ENCODE results near the gene EIF4G2. TPM values are rescaled to one million over a fixed set of nuclear protein-coding genes. Genes with fewer than 3 reads are reported as not detected.

EIF4G2 gene
- total RNA-seq, 4 donors from 2014 or later, result 587 to 866 (median 665) TPM

DNA sequence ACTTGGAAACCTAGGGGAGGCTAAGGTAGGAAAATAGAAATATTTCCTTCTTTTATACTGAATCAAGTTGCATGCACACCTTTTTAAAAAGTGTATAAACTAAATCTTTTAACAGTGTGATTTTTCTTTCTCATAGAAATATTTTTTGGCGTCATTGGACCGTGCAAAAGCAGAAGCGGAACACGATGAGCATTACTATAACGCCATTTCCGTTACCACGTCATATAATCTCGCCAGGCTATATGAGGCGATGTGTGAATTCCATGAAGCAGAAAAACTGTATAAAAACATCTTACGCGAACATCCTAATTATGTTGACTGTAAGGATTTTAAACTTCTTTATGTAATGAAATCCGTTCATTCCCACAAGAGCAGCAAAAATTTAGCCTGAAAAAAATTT is 44.3 kb downstream of the EIF4G2 start:
- WGBS, 2 donors (ENCODE audit: low coverage in 1 of 2), result 90 to 94% methylated on average over 12 of the region's 12 CpGs
- no peak for ATAC-seq
- no peaks in the 10 kb centered on the region for H3K4me1 ChIP-seq
- no peaks in the 10 kb centered on the region for H3K9me3 ChIP-seq
- H3K27ac ChIP-seq, result no peak overlapping the region
- no peak for TF ChIP-seq POLR2A (IDR thresholded peaks at IDR 0.05)
- no peak for TF ChIP-seq POLR2AphosphoS5 (IDR thresholded peaks at IDR 0.05)
- TF ChIP-seq, protein P1, sequence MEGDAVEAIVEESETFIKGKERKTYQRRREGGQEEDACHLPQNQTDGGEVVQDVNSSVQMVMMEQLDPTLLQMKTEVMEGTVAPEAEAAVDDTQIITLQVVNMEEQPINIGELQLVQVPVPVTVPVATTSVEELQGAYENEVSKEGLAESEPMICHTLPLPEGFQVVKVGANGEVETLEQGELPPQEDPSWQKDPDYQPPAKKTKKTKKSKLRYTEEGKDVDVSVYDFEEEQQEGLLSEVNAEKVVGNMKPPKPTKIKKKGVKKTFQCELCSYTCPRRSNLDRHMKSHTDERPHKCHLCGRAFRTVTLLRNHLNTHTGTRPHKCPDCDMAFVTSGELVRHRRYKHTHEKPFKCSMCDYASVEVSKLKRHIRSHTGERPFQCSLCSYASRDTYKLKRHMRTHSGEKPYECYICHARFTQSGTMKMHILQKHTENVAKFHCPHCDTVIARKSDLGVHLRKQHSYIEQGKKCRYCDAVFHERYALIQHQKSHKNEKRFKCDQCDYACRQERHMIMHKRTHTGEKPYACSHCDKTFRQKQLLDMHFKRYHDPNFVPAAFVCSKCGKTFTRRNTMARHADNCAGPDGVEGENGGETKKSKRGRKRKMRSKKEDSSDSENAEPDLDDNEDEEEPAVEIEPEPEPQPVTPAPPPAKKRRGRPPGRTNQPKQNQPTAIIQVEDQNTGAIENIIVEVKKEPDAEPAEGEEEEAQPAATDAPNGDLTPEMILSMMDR (IDR thresholded peaks at IDR 0.05), result no peak
- no peak for TF ChIP-seq EP300 (IDR thresholded peaks at IDR 0.05)
- H3K27me3 ChIP-seq, result no peaks in the 10 kb centered on the region
- H3K36me3 ChIP-seq, result peaks cover 3 to 25% of the 10 kb centered on the region in 2 donors
- H3K4me3 ChIP-seq, result no peak overlapping the region

DNA sequence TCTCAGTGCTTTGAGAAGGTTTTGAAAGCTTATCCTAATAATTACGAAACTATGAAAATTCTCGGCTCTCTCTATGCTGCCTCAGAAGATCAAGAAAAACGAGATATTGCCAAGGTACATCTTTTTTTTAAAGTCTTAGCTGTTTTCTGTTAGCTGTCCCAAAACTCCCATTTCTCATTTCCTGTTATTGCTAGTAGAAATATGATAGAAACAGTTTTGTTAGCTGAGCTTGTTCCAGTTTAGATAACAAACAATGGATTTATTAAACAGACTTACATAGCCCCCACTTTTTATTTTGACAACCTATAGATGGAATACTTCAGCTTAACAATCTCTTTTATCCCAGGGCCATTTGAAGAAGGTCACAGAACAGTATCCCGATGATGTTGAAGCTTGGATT is 45.0 kb downstream of the EIF4G2 start:
- H3K27me3 ChIP-seq, result no peaks in the 10 kb centered on the region
- H3K4me1 ChIP-seq, result no peaks in the 10 kb centered on the region
- no peak for TF ChIP-seq EP300 (IDR thresholded peaks at IDR 0.05)
- TF ChIP-seq, protein P1 (IDR thresholded peaks at IDR 0.05), result no peak
- no peak for TF ChIP-seq POLR2A (IDR thresholded peaks at IDR 0.05)
- TF ChIP-seq POLR2AphosphoS5 (IDR thresholded peaks at IDR 0.05), result no peak
- H3K27ac ChIP-seq, result no peak overlapping the region
- peaks cover 3 to 32% of the 10 kb centered on the region in 2 donors for H3K36me3 ChIP-seq
- H3K9me3 ChIP-seq, result no peaks in the 10 kb centered on the region
- ATAC-seq, result no peak
- H3K4me3 ChIP-seq, result no peak overlapping the region
- WGBS, 2 donors (ENCODE audit: low coverage in 1 of 2), result 87 to 90% methylated on average over 3 to 4 of the region's 4 CpGs

DNA sequence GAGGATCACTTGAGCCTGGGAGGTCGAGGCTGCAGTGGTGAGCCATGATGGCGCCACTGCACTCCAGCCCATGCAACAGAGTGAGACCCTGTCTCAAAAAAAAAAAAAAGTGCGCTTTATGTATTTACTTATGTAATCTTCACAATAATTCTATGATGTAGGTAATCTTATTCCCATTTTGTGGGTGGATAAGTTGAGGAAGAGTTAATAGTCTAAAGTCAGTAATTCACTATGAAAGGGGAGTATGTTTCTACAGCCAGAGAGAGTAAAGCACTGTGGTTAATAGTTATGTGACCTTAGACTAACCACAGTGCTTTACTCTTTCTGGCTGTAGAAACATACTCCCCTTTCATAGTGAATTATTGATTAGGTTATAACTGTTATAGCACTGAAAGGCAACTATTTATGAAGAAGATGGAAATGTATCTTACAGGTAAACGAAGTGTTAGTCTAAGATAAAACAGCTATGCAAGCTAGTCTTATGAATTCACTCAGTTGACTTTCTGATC is 45.8 kb downstream of the EIF4G2 start:
- no peak overlapping the region for H3K27ac ChIP-seq
- 88 to 98% methylated on average over 4 of the region's 4 CpGs for WGBS, 2 donors (ENCODE audit: low coverage in 1 of 2)
- no peak overlapping the region for H3K4me3 ChIP-seq
- no peak for TF ChIP-seq POLR2A (IDR thresholded peaks at IDR 0.05)
- no peak for TF ChIP-seq EP300 (IDR thresholded peaks at IDR 0.05)
- no peak for TF ChIP-seq POLR2AphosphoS5 (IDR thresholded peaks at IDR 0.05)
- TF ChIP-seq, protein P1 (IDR thresholded peaks at IDR 0.05), result no peak
- H3K36me3 ChIP-seq, result peaks cover 3 to 40% of the 10 kb centered on the region in 2 donors
- no peak for ATAC-seq
- H3K27me3 ChIP-seq, result no peaks in the 10 kb centered on the region
- no peaks in the 10 kb centered on the region for H3K4me1 ChIP-seq
- H3K9me3 ChIP-seq, result no peaks in the 10 kb centered on the region

DNA sequence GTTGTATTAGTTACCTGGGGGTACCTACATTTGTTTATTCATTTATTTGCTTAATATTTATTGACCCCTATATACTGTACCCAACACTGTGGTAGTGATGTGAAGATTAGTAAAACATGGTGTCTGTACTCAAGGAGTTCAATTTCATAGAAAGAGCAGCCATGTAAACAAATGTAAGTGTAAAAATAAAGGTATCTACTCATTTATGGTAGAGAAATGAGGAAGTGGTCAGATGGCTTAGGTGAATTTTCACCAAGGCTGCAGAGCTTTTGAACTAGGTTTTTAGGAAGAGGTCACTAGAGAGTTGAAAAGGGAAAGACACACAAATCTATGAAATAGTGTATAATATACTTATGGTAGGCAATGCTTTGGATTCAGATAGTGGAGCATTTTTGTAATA is 46.5 kb downstream of the EIF4G2 start:
- H3K27ac ChIP-seq, result no peak overlapping the region
- H3K9me3 ChIP-seq, result no peaks in the 10 kb centered on the region
- no peaks in the 10 kb centered on the region for H3K4me1 ChIP-seq
- ATAC-seq, result no peak
- no peaks in the 10 kb centered on the region for H3K27me3 ChIP-seq
- H3K4me3 ChIP-seq, result no peak overlapping the region
- no peak for TF ChIP-seq EP300 (IDR thresholded peaks at IDR 0.05)
- TF ChIP-seq, protein P1 (IDR thresholded peaks at IDR 0.05), result no peak
- no peak for TF ChIP-seq POLR2AphosphoS5 (IDR thresholded peaks at IDR 0.05)
- TF ChIP-seq POLR2A (IDR thresholded peaks at IDR 0.05), result no peak
- H3K36me3 ChIP-seq, result peaks cover 3 to 47% of the 10 kb centered on the region in 2 donors

DNA sequence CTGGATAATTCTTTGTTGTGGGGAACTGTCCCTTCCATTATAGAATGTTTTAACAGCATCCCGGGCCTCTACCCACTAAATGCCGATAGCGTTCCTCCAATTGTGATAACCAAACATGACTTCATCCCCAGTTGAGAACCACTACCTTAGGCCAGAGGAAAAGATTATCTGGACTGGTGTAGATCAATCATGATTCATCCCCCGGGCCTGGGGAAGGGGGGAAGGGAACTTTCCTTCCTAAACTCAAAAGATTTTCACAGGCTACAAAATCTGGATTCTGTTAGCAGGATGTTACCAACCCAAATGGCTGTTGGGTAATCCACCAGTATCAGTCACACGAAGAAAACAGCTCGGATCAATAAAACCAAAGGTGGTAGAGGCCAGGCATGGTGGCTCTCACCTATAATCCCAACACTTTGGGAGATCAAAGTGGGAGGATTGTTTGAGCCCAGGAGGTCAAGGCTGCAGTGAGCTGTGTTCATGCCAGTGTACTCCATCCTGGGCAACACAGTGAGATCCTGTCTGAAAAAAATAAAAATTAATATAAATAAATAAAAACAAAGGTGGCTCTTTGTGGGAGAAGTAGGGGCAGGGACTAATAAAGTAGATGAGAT is 47.5 kb downstream of the EIF4G2 start:
- no peaks in the 10 kb centered on the region for H3K9me3 ChIP-seq
- no peak overlapping the region for H3K27ac ChIP-seq
- WGBS, 2 donors (ENCODE audit: low coverage in 1 of 2), result 95 to 100% methylated on average over 2 to 3 of the region's 6 CpGs
- H3K4me3 ChIP-seq, result no peak overlapping the region
- peaks cover 3 to 57% of the 10 kb centered on the region in 2 donors for H3K36me3 ChIP-seq
- H3K4me1 ChIP-seq, result no peaks in the 10 kb centered on the region
- TF ChIP-seq, protein P1 (IDR thresholded peaks at IDR 0.05), result no peak
- TF ChIP-seq EP300 (IDR thresholded peaks at IDR 0.05) (no peak), POLR2A (IDR thresholded peaks at IDR 0.05) (no peak), POLR2AphosphoS5 (IDR thresholded peaks at IDR 0.05) (no peak)
- ATAC-seq, result no peak
- no peaks in the 10 kb centered on the region for H3K27me3 ChIP-seq
